Brain pericyte (primary cell): Measurements from ENCODE around the gene ABLIM1.
"Not testable (repeated sequence)": the region's sequence is repeated elsewhere in the genome, so short reads cannot be mapped to it uniquely, and the experiment has no call there.

Experiments used
- DNase-seq: peaks from one replicate; pipeline ENCODE4 v3.0.0-alpha.2; 2012; ENCODE audit warnings: low read depth, low spot score

Gene ABLIM1

DNA sequence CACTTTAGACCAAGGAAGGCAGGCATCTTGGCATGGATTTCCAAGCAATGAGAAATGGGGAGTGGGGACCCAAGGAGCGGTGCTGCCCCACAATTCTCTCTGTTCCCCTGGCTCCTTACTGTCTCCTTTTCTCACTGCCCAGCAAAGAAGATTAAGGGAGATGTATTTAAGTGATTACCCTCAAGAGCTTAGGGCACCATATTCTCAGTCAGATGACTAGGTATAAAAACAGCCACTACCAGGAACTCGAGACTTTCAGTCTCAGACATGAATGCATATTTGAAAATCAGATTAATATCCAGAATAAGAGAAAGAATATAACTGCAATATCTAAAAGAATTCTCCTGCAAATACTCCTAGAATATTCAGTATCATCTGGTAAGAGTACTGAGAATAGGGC lies at the start of gene ABLIM1:
Gene ABLIM1 (minus strand): TSS at position 101 of the 400 bp plus-strand sequence. CDS start 75 bp downstream, at position 26.
- no peak for DNase-seq

DNA sequence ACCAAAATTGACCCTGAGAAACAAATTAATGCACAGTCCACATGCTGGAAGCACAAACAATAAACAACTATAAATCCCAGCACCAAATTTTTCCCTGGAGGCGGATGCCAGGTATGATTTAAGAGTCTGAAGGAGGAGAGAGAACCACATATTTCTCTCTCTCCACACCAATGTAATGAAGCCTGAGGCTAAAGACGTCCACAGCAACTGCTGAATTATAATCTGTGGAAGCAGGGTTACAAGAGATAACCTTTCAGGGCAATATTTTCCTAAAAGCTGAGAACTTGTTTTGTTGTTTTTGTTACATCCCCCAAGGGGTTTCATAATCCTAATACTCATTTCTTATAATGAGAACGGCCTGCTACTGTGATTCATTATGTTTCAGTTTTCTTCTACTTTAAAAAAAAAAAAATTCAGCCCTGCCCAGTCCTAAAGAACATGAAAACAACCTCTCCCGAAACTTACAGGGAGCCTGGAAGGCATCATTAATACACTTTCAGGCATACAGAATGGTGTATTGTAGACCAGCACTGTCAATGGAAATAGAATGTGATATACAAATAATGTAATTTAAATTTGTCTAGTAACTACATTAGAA lies 48.5 kb upstream of the ABLIM1 start:
- DNase-seq = no peak

DNA sequence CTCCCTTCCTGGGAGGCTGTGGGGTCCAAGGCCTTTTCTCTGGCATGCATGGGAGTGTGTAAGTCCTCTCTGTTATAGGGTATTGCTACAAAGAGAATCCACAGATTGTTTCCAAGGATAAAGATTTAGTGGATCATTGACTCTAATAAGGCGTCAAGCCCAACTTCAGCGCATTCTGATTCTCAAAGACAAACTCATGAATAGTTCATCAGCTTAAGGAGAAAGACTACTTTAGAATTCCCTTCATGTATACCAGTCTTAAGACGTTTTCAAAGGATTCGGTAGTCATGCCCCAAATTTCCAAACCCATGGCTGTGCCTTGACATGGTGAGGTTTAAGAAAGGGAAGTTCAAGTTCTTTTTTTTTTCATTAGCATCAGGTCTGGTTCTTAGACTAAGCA lies 46.6 kb upstream of the ABLIM1 start:
- DNase-seq = no peak

DNA sequence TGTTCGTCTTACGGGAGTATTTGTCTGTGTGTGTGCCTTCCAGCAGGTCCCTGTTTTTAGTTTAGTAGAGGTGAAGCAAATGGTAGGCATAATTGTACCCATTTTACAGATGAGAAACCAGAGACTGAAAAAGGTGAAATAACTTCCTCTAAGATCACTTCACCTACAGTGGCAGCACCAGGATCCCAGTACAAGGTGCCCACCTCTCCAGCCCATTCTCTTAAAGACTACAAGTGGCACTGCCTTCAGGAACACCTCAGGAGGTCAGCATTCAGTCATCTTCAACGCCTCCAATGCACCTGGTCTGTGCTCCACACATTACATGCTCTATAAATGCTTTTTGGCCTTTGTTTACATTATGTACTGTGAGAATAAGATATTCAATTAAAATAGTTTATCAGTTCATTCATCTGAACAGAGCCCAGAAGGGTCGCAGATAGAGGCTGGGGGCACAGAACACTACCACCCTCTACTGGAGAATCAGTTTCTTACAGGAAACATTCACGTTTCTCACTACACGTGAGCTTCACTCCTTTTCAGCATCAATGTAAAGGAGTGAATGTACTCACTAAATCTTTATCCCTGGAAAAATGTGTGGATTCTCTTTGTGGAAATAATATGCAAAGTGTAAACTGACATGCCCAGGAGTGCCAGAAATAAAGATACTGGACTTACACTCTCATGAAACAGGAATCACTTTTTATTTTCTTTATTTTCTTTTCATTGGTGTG lies 45.5 kb upstream of the ABLIM1 start:
- no peak for DNase-seq

DNA sequence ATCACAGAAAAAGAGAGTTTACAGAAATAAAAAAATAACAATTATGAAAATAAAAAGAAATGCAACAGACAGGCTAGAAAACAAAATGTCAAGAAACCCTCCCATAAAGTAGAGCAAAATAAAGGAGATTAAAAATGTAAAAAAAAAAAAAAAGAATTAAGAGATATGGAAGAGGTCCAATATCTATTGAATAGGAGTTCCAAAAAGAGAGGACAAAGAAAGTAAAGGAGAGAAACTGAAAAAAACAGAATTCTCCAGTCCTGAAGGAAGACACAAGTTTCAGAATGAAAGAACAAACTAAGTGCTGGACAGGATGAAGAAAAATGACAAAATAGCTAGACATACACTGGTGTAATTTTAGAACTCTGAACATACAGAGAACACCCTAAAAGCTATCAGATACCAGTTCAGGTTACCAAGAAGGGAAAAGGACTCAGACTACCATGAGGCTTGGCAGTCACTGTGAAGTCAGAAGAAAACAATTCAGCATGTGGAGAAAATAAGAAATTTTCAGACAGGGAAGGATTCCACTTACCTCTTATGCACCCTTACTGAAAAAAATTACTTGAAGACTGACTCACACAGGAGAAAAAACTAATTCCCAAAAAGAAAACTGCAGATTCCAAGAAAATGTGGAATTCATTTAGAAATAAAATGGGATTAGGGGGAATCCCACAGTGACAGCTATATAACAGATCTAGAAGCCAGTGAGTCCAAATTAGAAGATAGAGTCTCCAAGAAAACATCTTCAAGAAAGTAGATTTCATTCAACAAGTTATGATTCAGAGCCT lies 40.4 kb upstream of the ABLIM1 start:
- DNase-seq = no peak

DNA sequence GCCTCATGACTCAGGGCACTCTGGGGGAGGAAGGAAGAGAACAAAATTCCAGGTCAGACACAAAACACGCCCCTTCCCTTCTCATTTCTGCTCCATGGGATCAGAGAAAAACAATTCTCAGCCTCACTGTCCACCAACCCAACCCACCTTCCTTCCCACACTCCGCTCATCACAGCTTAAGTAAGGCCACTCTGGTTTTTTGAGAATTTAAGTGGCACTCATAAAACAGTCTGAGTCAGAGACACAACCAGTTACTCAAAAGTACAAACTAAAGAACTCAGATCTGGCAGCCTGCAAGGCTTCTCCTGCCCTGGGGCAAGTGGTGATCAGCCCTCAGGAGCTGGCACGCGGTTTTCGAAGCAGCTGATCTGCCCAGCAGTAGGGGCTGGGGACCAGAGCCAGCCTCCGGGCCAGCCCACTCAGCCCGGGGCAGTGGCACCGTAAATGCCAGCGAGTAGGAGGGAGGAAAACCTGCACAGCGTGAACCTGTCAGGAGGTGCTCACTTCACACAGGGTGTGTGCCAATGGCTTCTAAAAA lies 39.1 kb upstream of the ABLIM1 start:
- no peak for DNase-seq

DNA sequence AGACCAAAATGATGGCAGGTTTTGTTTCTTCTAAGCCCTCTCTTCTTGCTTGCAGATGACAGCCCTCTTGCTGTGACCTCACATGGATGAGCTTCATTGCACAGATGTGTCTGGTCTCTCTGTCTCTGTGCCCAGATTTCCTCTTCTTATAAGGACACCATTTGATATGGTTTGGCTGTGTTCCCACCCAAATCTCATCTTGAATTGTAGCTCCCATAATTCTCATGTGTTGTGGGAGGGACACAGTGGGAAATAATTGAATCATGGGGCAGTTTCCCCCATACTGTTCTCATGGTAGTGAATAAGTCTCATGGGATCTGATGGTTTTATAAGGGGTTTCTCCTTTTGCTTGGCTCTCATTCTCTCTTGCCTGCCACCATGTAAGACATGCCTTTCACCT lies 38.2 kb upstream of the ABLIM1 start:
- not testable (repeated sequence) for DNase-seq

DNA sequence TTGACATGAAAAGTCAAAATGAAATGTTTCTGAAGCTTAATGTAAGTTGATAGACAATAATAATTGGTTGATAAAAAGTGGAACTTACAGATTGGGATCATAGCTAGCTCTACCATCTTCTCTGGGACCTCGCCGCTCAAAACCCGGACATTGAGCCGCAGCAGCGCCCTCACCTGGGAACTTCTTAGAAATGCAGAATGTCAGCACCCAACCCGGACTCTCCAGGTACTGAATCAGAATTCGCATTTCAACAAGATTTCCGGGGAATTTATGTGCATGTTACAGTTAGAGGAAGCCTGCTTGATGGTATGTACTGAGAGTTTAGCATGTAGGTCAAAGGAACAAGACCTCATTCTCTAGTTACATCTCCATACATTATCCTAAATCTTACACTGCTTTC lies 36.7 kb upstream of the ABLIM1 start:
- DNase-seq = no peak

DNA sequence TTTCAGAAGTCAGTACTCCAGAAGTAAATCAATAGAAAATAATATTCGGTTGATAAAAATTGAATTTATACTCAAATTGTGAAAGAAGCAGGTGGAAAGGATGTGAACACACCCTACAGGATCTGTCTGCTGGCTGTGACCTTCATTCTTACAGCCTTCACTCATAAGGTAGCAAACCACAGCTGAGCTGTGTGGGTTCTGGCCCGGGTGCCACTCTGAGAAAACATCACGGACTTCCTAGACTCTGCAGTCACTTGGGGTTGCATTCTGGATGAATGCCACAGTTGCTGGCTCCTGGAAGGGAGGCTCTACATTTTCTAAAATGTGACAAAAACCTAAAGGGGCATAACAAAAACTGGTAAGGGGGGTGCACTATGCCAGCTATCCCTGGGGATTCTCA lies 36.0 kb upstream of the ABLIM1 start:
- no peak for DNase-seq

DNA sequence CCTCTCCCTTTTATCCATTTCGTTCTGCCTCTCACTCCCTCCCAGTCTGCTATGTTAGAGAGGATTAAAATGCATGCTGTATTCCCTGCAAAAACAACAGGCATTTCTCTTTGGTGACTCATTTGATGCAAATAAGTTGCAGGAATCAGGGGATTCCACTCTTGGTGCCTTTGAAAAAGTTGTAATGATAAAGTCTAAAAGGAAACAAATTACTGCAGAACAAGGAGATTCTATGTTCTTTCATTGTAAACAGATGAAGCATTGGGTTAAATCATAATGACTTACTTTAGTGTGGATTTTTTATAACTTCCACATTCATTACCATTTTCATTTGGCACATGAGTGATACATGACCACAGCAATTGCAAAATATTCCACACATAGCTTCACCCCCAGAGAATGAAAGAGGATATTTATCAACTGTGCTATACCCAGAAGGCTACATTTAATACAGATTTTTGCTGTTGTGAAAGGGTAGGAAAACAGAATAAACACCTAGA lies 33.4 kb upstream of the ABLIM1 start:
- DNase-seq = no peak

DNA sequence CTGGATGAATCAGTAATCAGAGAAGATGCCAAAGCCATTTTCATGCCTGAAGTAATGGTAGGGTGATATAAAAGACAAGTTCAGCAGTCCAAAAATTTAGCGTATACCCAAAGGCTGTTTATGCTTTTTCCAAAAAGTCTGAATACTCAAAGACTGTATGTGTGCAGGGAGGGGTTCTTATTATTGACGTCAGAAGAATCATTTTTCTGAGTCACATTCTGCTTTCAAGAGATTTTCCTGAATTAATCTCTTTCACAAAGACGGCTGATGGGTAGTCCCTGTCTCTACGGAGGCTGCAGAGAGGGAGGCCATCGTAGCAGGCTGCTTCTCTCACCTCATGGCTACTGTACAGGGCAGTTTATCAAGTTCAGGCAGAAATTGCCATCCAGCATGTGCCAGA lies 30.7 kb upstream of the ABLIM1 start:
- no peak for DNase-seq

DNA sequence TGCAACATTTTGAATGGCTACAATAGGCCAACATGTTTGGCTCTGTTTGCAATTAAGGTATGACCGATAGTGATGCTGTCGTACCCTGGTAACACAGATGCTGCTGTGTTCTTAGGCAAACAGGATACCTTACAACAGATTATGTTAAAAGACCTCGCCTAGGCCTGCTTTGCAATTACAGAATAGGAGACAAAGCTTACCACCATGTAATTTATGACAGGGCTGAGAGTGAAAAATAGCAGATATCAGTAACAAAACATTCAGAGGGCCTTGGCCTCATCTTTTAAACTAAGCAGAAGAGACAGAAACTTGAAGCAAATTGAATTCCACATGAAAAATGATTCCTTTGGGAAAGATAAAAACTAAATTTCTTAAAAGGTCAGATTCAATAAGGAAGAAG lies 29.4 kb upstream of the ABLIM1 start:
- no peak for DNase-seq

DNA sequence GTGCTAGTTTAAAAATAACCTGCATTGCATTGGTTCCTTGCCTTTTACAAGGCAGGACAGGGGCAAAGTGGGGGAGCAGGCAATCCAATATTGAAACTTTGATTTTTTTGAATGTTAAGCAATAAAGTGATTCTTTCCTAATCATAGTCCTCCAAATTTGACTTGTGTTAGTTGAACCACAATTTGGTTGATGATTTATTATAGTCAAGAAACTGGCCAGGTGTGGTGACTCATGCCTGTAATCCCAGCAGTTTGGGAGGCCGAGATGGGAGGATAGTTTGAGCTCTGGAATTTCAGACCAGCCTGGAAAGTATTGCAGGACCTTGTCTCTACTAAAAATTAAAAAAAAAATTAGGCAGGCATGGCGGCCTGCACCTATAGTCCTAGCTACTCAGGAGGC lies 27.9 kb upstream of the ABLIM1 start:
- DNase-seq = no peak

DNA sequence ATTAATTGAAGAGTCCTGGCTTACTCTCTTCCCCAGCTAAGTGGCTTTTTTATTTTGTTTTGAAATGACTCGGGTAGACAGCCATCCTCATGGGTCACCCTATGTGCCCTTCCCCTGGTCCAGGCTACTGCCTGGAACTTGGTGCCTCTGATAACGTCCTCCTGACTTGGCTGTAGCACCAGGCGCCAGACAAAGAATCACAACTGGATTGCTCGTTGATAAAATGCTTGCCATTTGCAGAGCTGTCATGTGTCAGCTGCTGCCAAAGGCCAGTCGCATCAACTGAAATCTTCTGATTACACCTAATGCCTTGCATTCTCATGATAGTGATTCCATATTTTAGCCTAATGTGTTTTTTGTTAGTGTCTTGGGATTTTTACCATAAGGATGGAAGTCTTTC lies 27.4 kb upstream of the ABLIM1 start:
- DNase-seq = no peak

DNA sequence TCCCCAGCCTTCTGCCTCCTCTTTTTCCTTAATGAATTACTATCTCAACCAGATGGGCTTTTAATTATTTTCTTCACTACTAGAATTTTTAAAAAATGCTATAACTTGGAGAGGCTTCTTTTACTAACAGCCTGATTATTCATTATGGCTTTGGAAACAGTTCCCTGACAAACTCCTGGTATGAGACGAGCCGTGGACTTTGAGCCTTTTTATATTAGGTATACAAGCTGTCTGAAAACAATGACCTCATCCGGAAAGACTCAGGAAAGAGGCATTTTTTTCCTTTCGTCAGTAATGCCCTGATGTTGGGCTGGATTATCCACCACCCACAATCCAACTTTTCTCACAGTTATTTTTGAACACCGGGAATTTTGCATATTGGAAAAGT lies 26.7 kb upstream of the ABLIM1 start:
- DNase-seq = no peak

DNA sequence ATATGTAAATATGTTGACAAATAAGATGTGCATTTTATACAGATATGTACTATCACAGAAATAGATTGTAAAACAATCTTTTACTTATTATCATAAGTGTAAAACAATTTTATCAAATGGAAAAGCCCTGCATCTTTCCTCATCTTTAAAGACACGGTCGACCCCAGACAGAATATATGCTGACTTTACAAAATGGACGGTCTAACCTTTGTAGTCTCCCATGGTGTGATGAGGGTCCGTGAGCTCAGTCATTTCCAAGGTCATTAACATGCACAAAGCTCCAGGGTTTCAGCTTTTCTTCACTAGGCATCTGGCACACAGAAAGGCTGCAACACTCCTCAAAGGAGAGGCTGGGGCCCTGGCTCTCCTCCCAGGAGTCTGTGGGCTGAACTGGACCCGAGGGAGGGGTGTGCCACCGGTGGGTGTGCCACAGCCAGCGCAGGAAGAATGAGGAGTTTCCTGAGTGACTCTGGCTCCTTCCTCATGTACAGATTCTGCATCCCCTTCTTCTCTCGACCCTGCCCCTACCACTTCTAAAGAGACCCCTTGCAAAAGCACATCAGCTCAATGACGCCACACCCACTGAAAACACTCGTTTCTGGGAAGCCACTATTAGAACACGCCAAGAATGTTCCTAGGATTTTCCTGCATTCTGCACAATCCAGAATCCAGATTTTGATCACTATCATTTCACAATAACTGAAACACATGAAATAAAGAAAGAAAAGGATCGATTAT lies 26.2 kb upstream of the ABLIM1 start:
- no peak for DNase-seq

DNA sequence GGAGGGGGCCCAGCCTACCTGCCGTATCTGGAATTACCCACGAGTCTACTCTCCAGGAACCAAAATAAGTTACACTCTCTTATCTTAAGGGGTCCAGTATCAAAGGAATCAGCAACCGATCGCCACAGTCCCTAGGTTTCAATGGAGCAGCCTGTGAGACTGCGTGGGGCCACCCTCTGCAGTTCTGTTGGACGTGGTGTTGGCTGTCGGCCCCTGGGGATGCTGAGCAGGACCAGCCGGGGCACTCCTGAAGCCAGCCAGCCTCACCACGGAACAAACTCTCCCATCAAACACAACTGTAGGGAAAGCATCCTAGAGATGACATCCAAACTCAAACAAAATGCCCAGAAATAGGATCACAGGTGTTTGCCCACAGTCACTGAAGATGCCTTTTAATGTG lies 25.5 kb upstream of the ABLIM1 start:
- DNase-seq = no peak

DNA sequence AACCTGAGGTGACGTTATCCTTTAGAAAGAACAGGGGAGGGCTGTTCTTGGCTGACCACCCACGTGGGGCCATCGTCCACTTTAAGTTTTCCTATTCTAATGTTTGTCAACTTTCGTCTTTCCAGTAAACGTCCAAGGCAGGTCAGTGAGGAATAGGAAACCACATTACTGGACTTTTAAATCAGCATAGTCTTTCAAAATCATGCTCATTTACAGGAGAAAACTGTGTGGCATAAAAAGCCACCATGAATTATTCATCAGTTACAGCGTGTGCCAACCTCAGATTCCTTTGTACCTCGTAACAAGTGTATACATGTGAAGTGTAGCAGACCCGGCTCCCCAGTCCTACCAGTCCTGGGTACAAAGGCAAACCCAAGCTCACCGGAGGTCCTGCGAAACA lies 25.1 kb upstream of the ABLIM1 start:
- no peak for DNase-seq

DNA sequence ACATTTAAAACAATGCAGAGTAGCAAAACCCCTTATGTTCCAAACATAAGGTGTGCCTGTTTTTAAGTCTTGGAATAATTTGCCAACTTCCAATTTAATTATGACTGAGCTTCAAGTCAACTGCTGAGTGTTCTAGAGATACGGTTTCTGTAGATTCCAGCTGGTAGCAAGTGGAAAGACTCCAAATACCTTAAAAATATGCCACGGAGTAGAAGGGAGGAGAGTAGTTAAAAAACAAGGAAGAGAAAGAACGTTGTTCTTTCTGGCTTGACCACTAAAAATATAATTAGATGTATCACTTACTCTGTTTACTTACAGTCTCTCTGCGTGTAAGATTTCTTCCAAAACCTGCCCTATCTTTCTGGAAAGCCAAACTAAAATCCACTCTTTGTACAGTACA lies 24.5 kb upstream of the ABLIM1 start:
- DNase-seq = no peak

DNA sequence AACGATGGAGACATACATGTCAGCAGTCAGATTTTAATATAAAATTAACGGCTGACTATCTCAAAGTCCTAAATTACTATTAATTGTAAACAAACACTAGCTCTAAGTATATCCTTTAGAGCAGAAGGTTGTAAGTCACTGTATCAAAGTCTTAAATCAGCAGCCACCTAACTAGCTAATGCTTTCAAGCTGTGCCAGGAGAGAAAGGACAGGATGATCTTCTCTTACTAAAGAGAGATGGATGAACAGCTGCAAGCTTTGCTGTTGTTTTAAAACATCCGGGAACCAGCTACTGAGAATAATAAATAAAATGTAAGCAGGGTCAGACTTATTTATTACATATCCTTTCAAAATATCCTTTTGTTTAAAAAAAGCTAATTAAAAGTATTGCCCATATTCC lies 24.0 kb upstream of the ABLIM1 start:
- DNase-seq = no peak

DNA sequence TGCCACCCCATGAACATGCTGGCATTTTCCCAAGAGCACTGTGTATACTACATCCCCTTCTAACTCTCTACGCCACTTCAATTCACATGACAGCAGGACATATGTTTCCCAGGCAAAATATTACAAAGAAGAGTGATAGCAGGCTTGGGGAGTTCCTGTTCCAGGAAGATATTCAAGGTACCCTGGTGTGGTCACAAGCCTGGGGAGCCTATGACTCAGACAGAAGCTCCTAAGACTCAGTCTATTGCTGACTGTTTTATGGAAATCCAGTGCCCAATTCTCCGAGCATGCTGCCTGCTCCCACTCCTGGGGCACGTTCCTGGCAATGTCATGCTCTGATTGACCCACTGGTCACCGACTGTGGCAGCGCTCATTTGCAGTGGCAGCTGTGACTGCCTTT lies 23.5 kb upstream of the ABLIM1 start:
- DNase-seq = peak; percentile 31
